Neural progenitor cell (in vitro differentiated cells): ENCODE results near the gene GGT6.

Source experiments
- CTCF ChIP-seq: fragments of 200-600 bp; sonication (generic); IDR thresholded peaks from 2 replicates; pipeline ENCODE4 v1.5.1; 2017; ENCODE audit warnings: antibody characterized with exemption, mild to moderate bottlenecking
- EZH2 ChIP-seq: fragments of 200-600 bp; sonication (generic); IDR thresholded peaks from 2 replicates; pipeline ENCODE4 v1.6.1; 2017; ENCODE audit warnings: antibody characterized with exemption, mild to moderate bottlenecking, moderate library complexity
- EZH2phosphoT487 ChIP-seq: fragments of 200-600 bp; sonication (generic); IDR thresholded peaks from 2 replicates; pipeline ENCODE4 v1.6.1; 2017; ENCODE audit warnings: antibody characterized with exemption

- TF ChIP-seq CTCF, result no peak
- TF ChIP-seq EZH2, result no peak
- no peak for TF ChIP-seq EZH2phosphoT487
These were observed 16.8 kb downstream of the GGT6 start for GRCh38 chr17:4543557-4544026.
